Measurements from ENCODE around the gene CERS6. TPM values are rescaled to one million over a fixed set of nuclear protein-coding genes. Genes with fewer than 3 reads are reported as not detected.
A peak's percentile ranks its signal among the peaks of the same experiment; 100 is the strongest.
"Not testable (repeated sequence)": the region's sequence is repeated elsewhere in the genome, so short reads cannot be mapped to it uniquely, and the experiment has no call there.

The CERS6 gene
- total RNA-seq, 1 donor from 2014 or later = 11.3 TPM

GRCh38 chr2:168752361-168752760 lies 296.3 kb downstream of the CERS6 start:
- ATAC-seq (no peak), DNase-seq (ENCODE audit: low spot score) (no peak)

GRCh38 chr2:168753765-168754329 lies 297.8 kb downstream of the CERS6 start:
- no peak for ATAC-seq
- no peak for DNase-seq (ENCODE audit: low spot score)

GRCh38 chr2:168757223-168757622 lies 301.2 kb downstream of the CERS6 start:
- DNase-seq (ENCODE audit: low spot score) = no peak
- ATAC-seq = peak; percentile 57

- DNase-seq (ENCODE audit: low spot score) (no peak), ATAC-seq (peak; percentile 93)
These were observed 303.1 kb downstream of the CERS6 start for GRCh38 chr2:168758970-168759820.

- ATAC-seq (no peak), DNase-seq (ENCODE audit: low spot score) (no peak)
These were observed 309.3 kb downstream of the CERS6 start for GRCh38 chr2:168765401-168765800.

- ATAC-seq (peak; percentile 11), DNase-seq (ENCODE audit: low spot score) (no peak)
These were observed 310.5 kb downstream of the CERS6 start for GRCh38 chr2:168766600-168766999.

- no peak for DNase-seq (ENCODE audit: low spot score)
- no peak for ATAC-seq
These were observed 311.2 kb downstream of the CERS6 start for GRCh38 chr2:168767258-168767657.

- DNase-seq (ENCODE audit: low spot score); ATAC-seq: not testable (repeated sequence)
These were observed 312.3 kb downstream of the CERS6 start for GRCh38 chr2:168768357-168768756.

- ATAC-seq (no peak), DNase-seq (ENCODE audit: low spot score) (no peak)
These were observed 314.7 kb downstream of the CERS6 start for GRCh38 chr2:168770796-168771195.

GRCh38 chr2:168772704-168773103 lies 316.6 kb downstream of the CERS6 start:
- DNase-seq (ENCODE audit: low spot score) (no peak), ATAC-seq (peak; percentile 73)

- no peak for ATAC-seq
- no peak for DNase-seq (ENCODE audit: low spot score)
These were observed 317.1 kb downstream of the CERS6 start for GRCh38 chr2:168773128-168773527.

GRCh38 chr2:168773719-168774521 lies 317.8 kb downstream of the CERS6 start:
- peak; percentile 77 for DNase-seq (ENCODE audit: low spot score)
- peak; percentile 96 for ATAC-seq

GRCh38 chr2:168775837-168776236 lies 319.8 kb downstream of the CERS6 start:
- ATAC-seq (no peak), DNase-seq (ENCODE audit: low spot score) (no peak)

GRCh38 chr2:168780669-168781071 lies 324.6 kb downstream of the CERS6 start:
- peak; percentile 49 for DNase-seq (ENCODE audit: low spot score)
- ATAC-seq = peak; percentile 97

- peak; percentile 17 for ATAC-seq
- no peak for DNase-seq (ENCODE audit: low spot score)
These were observed 325.2 kb downstream of the CERS6 start for GRCh38 chr2:168781191-168781817.

GRCh38 chr2:168782271-168782670 lies 326.2 kb downstream of the CERS6 start:
- DNase-seq (ENCODE audit: low spot score) = no peak
- no peak for ATAC-seq

- ATAC-seq (peak; percentile 40), DNase-seq (ENCODE audit: low spot score) (no peak)
These were observed 328.9 kb downstream of the CERS6 start for GRCh38 chr2:168784993-168785392.

- ATAC-seq = no peak
- DNase-seq (ENCODE audit: low spot score) = no peak
These were observed 331.2 kb downstream of the CERS6 start for GRCh38 chr2:168787098-168787781.

GRCh38 chr2:168787782-168788376 lies 331.8 kb downstream of the CERS6 start:
- ATAC-seq = no peak
- no peak for DNase-seq (ENCODE audit: low spot score)

- ATAC-seq (no peak), DNase-seq (ENCODE audit: low spot score) (no peak)
These were observed 333.7 kb downstream of the CERS6 start for GRCh38 chr2:168789776-168790175.
